ENCODE data around the gene BICD2.

- TF ChIP-seq POLR2A (IDR thresholded peaks at IDR 0.05) (no peak), CTCF (IDR thresholded peaks at IDR 0.05) (no peak), POLR2AphosphoS5 (IDR thresholded peaks at IDR 0.05) (no peak)
Observed at GRCh38 chr9:92669527-92669889, 95.1 kb downstream of the BICD2 start.

All from prostate gland (tissue), 2 donors.